ENCODE measurements around the gene PLCB1.

Gene PLCB1

DNA sequence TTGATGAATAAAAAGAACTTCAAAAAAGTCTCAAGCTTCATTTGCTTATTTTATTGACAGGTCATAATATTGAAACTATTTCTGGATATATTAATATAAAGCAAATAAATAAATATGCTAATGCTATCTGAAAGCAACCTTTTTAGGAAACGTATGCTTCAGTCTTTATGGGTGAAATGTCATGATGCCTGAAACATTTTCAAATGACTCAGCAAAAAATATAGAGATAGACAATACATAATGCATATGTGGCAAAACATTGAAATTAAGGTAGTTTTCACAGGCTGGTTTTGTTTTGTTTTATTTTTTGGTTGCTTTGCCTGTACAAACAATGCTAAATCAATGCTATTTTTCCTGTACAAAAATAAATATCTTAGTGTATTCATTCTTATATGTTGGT, 742.4 kb downstream of the PLCB1 start:
- no CpG with 5 or more reads among the region's 1 CpG for WGBS, 2 donors (ENCODE audit: extremely low coverage in 2 of 2, insufficient read length in 2 of 2, insufficient replicate concordance in 1 of 2)
- Histone ChIP-seq H3K27me3 (ENCODE audit: control insufficient read depth in 3 of 3, insufficient read depth in 3 of 3, low read depth in 1 of 3, low read length in 3 of 3) (no peaks in the 10 kb centered on the region), H3K4me3 (ENCODE audit: low read length in 2 of 2) (no peak overlapping the region), H2BK120ac (ENCODE audit: low read depth, low read length) (no peak overlapping the region), H3K9me3 (replicated peaks in 1 of 2; ENCODE audit: control insufficient read depth in 2 of 2, insufficient read depth in 1 of 2, low read depth in 1 of 2, low read length in 2 of 2) (no peaks in the 10 kb centered on the region), H2AFZ (ENCODE audit: low read length) (no peak overlapping the region), H3K27ac (replicated peaks; ENCODE audit: low read length) (no peak overlapping the region), H2BK5ac (ENCODE audit: low read length) (no peak overlapping the region), H2AK5ac (ENCODE audit: low read depth, low read length) (no peak overlapping the region), H3K14ac (ENCODE audit: low read length) (no peak overlapping the region), H4K8ac (ENCODE audit: low read depth, low read length) (no peak overlapping the region), H2BK15ac (ENCODE audit: low read length) (no peak overlapping the region), H3K9ac (ENCODE audit: low read depth, low read length, poor library complexity) (no peak overlapping the region), H4K91ac (ENCODE audit: low read depth, low read length, poor library complexity) (no peak overlapping the region), H3K4ac (ENCODE audit: low read length) (no peak overlapping the region), H3K4me1 (ENCODE audit: control insufficient read depth in 2 of 2, insufficient read depth in 1 of 2, low read depth in 1 of 2, low read length in 2 of 2) (peaks cover 0 to 25% of the 10 kb centered on the region in 2 donors), H3K4me2 (ENCODE audit: insufficient read depth, low read length, poor library complexity, severe bottlenecking) (no peak overlapping the region), H3K23ac (ENCODE audit: low read depth, low read length, poor library complexity) (no peak overlapping the region), H3K79me1 (ENCODE audit: low read depth, low read length) (no peaks in the 10 kb centered on the region), H3K36me3 (replicated peaks in 1 of 2; ENCODE audit: control insufficient read depth in 2 of 2, insufficient read depth in 2 of 2, low read length in 2 of 2) (no peaks in the 10 kb centered on the region), H2BK12ac (ENCODE audit: low read length) (no peak overlapping the region), H3K18ac (ENCODE audit: low read length) (no peak overlapping the region)
- no peak for DNase-seq (ENCODE audit: low spot score)

DNA sequence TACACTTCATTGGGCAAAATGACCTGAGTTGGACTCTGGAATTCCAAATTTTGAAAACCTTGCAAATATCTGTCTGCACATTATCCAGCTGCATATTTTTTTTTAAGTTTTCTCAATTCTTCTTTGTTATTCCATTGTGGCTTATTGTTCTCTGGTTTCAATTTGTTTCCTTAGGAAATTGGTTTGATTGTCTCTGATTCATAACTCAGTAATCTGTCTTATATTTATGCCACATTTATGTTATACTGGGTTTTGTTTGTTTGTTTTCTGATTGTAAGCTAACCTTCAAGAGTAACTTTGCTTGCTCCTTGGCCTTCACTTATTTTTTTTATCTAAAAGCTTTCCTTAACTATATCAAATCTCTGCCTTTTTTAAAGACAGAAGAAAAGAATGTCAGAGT, 743.5 kb downstream of the PLCB1 start:
- no peak overlapping the region for H3K4me3 ChIP-seq (ENCODE audit: low read length in 2 of 2)
- H2BK12ac ChIP-seq (ENCODE audit: low read length) = no peak overlapping the region
- H2BK120ac ChIP-seq (ENCODE audit: low read depth, low read length) = no peak overlapping the region
- DNase-seq (ENCODE audit: low spot score) = no peak
- H3K9me3 ChIP-seq (replicated peaks in 1 of 2; ENCODE audit: control insufficient read depth in 2 of 2, insufficient read depth in 1 of 2, low read depth in 1 of 2, low read length in 2 of 2) = no peaks in the 10 kb centered on the region
- no peak overlapping the region for H4K91ac ChIP-seq (ENCODE audit: low read depth, low read length, poor library complexity)
- no peak overlapping the region for H3K4me2 ChIP-seq (ENCODE audit: insufficient read depth, low read length, poor library complexity, severe bottlenecking)
- H3K27me3 ChIP-seq (ENCODE audit: control insufficient read depth in 3 of 3, insufficient read depth in 3 of 3, low read depth in 1 of 3, low read length in 3 of 3) = no peaks in the 10 kb centered on the region
- H3K18ac ChIP-seq (ENCODE audit: low read length) = no peak overlapping the region
- no peak overlapping the region for H4K8ac ChIP-seq (ENCODE audit: low read depth, low read length)
- no peak overlapping the region for H2BK15ac ChIP-seq (ENCODE audit: low read length)
- H2AFZ ChIP-seq (ENCODE audit: low read length) = no peak overlapping the region
- no peak overlapping the region for H3K14ac ChIP-seq (ENCODE audit: low read length)
- H3K79me1 ChIP-seq (ENCODE audit: low read depth, low read length) = no peaks in the 10 kb centered on the region
- no peaks in the 10 kb centered on the region for H3K36me3 ChIP-seq (replicated peaks in 1 of 2; ENCODE audit: control insufficient read depth in 2 of 2, insufficient read depth in 2 of 2, low read length in 2 of 2)
- H3K9ac ChIP-seq (ENCODE audit: low read depth, low read length, poor library complexity) = no peak overlapping the region
- H3K27ac ChIP-seq (replicated peaks; ENCODE audit: low read length) = no peak overlapping the region
- H2AK5ac ChIP-seq (ENCODE audit: low read depth, low read length) = no peak overlapping the region
- H3K4me1 ChIP-seq (ENCODE audit: control insufficient read depth in 2 of 2, insufficient read depth in 1 of 2, low read depth in 1 of 2, low read length in 2 of 2) = peaks cover 0 to 24% of the 10 kb centered on the region in 2 donors
- no peak overlapping the region for H3K23ac ChIP-seq (ENCODE audit: low read depth, low read length, poor library complexity)
- H2BK5ac ChIP-seq (ENCODE audit: low read length) = no peak overlapping the region
- H3K4ac ChIP-seq (ENCODE audit: low read length) = no peak overlapping the region

DNA sequence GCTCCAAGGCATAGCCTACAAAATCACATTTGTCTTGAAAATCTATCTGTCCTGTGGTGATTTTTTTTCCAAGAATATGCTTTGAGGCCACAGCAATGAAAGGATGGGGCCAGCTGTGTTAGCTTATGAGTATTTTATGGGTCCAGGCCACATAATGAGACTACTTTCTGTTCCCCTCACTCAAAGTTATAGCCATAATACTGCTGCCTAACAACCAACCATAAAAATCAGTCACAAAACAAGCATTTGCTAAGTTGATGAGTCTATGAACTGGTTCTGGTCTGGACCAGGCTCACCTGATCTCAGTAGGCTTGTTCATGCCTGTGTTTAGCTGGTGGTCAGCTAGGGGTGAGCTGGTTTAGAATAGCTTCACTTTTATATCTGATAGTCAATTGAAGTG, 744.3 kb downstream of the PLCB1 start:
- Histone ChIP-seq H2BK5ac (ENCODE audit: low read length) (no peak overlapping the region), H3K9ac (ENCODE audit: low read depth, low read length, poor library complexity) (no peak overlapping the region), H3K18ac (ENCODE audit: low read length) (no peak overlapping the region), H3K36me3 (replicated peaks in 1 of 2; ENCODE audit: control insufficient read depth in 2 of 2, insufficient read depth in 2 of 2, low read length in 2 of 2) (no peaks in the 10 kb centered on the region), H3K4me2 (ENCODE audit: insufficient read depth, low read length, poor library complexity, severe bottlenecking) (no peak overlapping the region), H3K23ac (ENCODE audit: low read depth, low read length, poor library complexity) (no peak overlapping the region), H3K4me1 (ENCODE audit: control insufficient read depth in 2 of 2, insufficient read depth in 1 of 2, low read depth in 1 of 2, low read length in 2 of 2) (peaks cover 0 to 20% of the 10 kb centered on the region in 2 donors), H2BK120ac (ENCODE audit: low read depth, low read length) (no peak overlapping the region), H4K8ac (ENCODE audit: low read depth, low read length) (no peak overlapping the region), H3K79me1 (ENCODE audit: low read depth, low read length) (peaks cover 1% of the 10 kb centered on the region), H2BK15ac (ENCODE audit: low read length) (no peak overlapping the region), H4K91ac (ENCODE audit: low read depth, low read length, poor library complexity) (no peak overlapping the region), H3K9me3 (replicated peaks in 1 of 2; ENCODE audit: control insufficient read depth in 2 of 2, insufficient read depth in 1 of 2, low read depth in 1 of 2, low read length in 2 of 2) (no peaks in the 10 kb centered on the region), H3K14ac (ENCODE audit: low read length) (no peak overlapping the region), H2AFZ (ENCODE audit: low read length) (no peak overlapping the region), H3K4ac (ENCODE audit: low read length) (no peak overlapping the region), H3K27ac (replicated peaks; ENCODE audit: low read length) (no peak overlapping the region), H3K4me3 (ENCODE audit: low read length in 2 of 2) (no peak overlapping the region), H3K27me3 (ENCODE audit: control insufficient read depth in 3 of 3, insufficient read depth in 3 of 3, low read depth in 1 of 3, low read length in 3 of 3) (no peaks in the 10 kb centered on the region), H2AK5ac (ENCODE audit: low read depth, low read length) (no peak overlapping the region), H2BK12ac (ENCODE audit: low read length) (no peak overlapping the region)
- DNase-seq (ENCODE audit: low spot score) = no peak

DNA sequence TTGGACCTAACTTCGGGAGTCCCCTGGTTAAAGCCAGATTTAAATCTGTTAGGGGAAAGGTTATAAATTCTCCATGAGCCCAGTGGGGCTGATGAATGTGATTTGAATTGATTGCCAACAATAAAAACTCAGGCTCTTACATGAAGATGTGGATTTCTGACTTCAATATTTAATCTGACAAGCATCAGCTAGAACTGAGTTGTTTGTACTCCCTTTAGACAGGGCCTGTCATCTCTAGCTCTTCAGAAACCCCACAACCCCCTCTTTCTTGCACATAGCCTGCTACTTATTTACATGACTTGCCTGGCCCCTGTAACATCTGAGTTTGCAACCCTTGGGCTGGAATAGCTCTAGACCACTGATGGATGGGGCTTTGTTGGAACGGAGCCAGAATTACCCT, 745.2 kb downstream of the PLCB1 start:
- Histone ChIP-seq H3K9ac (ENCODE audit: low read depth, low read length, poor library complexity) (no peak overlapping the region), H2BK5ac (ENCODE audit: low read length) (no peak overlapping the region), H2BK120ac (ENCODE audit: low read depth, low read length) (no peak overlapping the region), H2BK12ac (ENCODE audit: low read length) (no peak overlapping the region), H3K18ac (ENCODE audit: low read length) (no peak overlapping the region), H3K23ac (ENCODE audit: low read depth, low read length, poor library complexity) (no peak overlapping the region), H3K27ac (replicated peaks; ENCODE audit: low read length) (no peak overlapping the region), H2BK15ac (ENCODE audit: low read length) (no peak overlapping the region), H3K36me3 (replicated peaks in 1 of 2; ENCODE audit: control insufficient read depth in 2 of 2, insufficient read depth in 2 of 2, low read length in 2 of 2) (no peaks in the 10 kb centered on the region), H3K4me3 (ENCODE audit: low read length in 2 of 2) (no peak overlapping the region), H4K91ac (ENCODE audit: low read depth, low read length, poor library complexity) (no peak overlapping the region), H3K4me2 (ENCODE audit: insufficient read depth, low read length, poor library complexity, severe bottlenecking) (no peak overlapping the region), H3K27me3 (ENCODE audit: control insufficient read depth in 3 of 3, insufficient read depth in 3 of 3, low read depth in 1 of 3, low read length in 3 of 3) (no peaks in the 10 kb centered on the region), H3K79me1 (ENCODE audit: low read depth, low read length) (peaks cover 1% of the 10 kb centered on the region), H3K4ac (ENCODE audit: low read length) (no peak overlapping the region), H3K9me3 (replicated peaks in 1 of 2; ENCODE audit: control insufficient read depth in 2 of 2, insufficient read depth in 1 of 2, low read depth in 1 of 2, low read length in 2 of 2) (no peaks in the 10 kb centered on the region), H2AK5ac (ENCODE audit: low read depth, low read length) (no peak overlapping the region), H4K8ac (ENCODE audit: low read depth, low read length) (no peak overlapping the region), H3K4me1 (ENCODE audit: control insufficient read depth in 2 of 2, insufficient read depth in 1 of 2, low read depth in 1 of 2, low read length in 2 of 2) (peaks cover 0 to 12% of the 10 kb centered on the region in 2 donors), H2AFZ (ENCODE audit: low read length) (no peak overlapping the region), H3K14ac (ENCODE audit: low read length) (no peak overlapping the region)
- no CpG with 5 or more reads among the region's 2 CpGs for WGBS, 2 donors (ENCODE audit: extremely low coverage in 2 of 2, insufficient read length in 2 of 2, insufficient replicate concordance in 1 of 2)
- no peak for DNase-seq (ENCODE audit: low spot score)

Data from neuronal stem cell (in vitro differentiated cells).